GM12892 (cell line): Measurements from ENCODE around the gene INKA1.

Experiments
- POLR2A ChIP-seq: IDR thresholded peaks from 2 replicates; pipeline ENCODE4 v1.6.1; 2011; ENCODE audit warnings: low read depth, low read length, control low read depth
- POLR2AphosphoS5 ChIP-seq: IDR thresholded peaks from 2 replicates; pipeline ENCODE4 v1.6.1; 2011; ENCODE audit warnings: low read depth, low read length, control low read depth
- TAF1 ChIP-seq: IDR thresholded peaks from 2 replicates; pipeline ENCODE4 v1.6.1; 2011; ENCODE audit warnings: low read depth, mild to moderate bottlenecking, control low read depth, low read length, borderline replicate concordance

GRCh38 chr3:49759226-49759625 is 43.8 kb upstream of the INKA1 start:
- TF ChIP-seq POLR2A (no peak), POLR2AphosphoS5 (no peak), TAF1 (no peak)
